Measurements from ENCODE around the gene PDHA2. TPM values are rescaled to one million over a fixed set of nuclear protein-coding genes. Genes with fewer than 3 reads are reported as not detected.

The PDHA2 gene
- total and polyA plus RNA-seq, 2 donors (not counting 1 experiment from before 2014, with no cell fraction given) = not detected

GRCh38 chr4:95798727-95799126 is 41.2 kb upstream of the PDHA2 start:
- Histone ChIP-seq H2AFZ (ENCODE audit: insufficient read depth, low read depth, low read length, poor library complexity, severe bottlenecking) (no peak overlapping the region), H4K20me1 (ENCODE audit: control insufficient read depth, insufficient read depth, low read length, poor library complexity, severe bottlenecking) (no peaks in the 10 kb centered on the region), H3K36me3 (replicated peaks in 1 of 2; ENCODE audit: control extremely low read depth in 1 of 2, control insufficient read depth in 1 of 2, extremely low read depth in 1 of 2, insufficient read depth in 2 of 2, low read length in 1 of 2) (no peaks in the 10 kb centered on the region), H3K4me3 (ENCODE audit: control extremely low read depth in 1 of 5, extremely low read depth in 1 of 5, insufficient read depth in 1 of 5, low read depth in 2 of 5, low read length in 4 of 5) (no peak overlapping the region), H3K27me3 (replicated peaks in 1 of 4; ENCODE audit: control extremely low read depth in 1 of 4, control insufficient read depth in 3 of 4, insufficient read depth in 4 of 4, low read length in 3 of 4) (no peaks in the 10 kb centered on the region), H3K9me3 (ENCODE audit: control extremely low read depth in 1 of 3, control insufficient read depth in 2 of 3, insufficient read depth in 1 of 3, low read length in 2 of 3) (no peaks in the 10 kb centered on the region), H3K4me2 (replicated peaks; ENCODE audit: low read depth, low read length, poor library complexity, severe bottlenecking) (no peak overlapping the region), H3K27ac (ENCODE audit: low read length in 2 of 2) (no peak overlapping the region), H3K9ac (ENCODE audit: low read length) (no peak overlapping the region), H3K79me2 (ENCODE audit: control insufficient read depth, insufficient read depth, low read length) (no peaks in the 10 kb centered on the region), H3K4me1 (ENCODE audit: control insufficient read depth in 2 of 2, insufficient read depth in 2 of 2, low read length in 2 of 2) (no peaks in the 10 kb centered on the region)
- ATAC-seq (ENCODE audit: low read depth) (no peak), DNase-seq (no peak)
- intact Hi-C loops (cut with micrococcal nuclease) = no loop called here
- ChIA-PET POLR2A (no interaction called here), CTCF (no interaction called here)
- no peaks in the 10 kb centered on the region for H3K27me3 Mint-ChIP-seq
- H3K4me3 Mint-ChIP-seq = no peak overlapping the region
- H3K4me1 Mint-ChIP-seq = no peaks in the 10 kb centered on the region
- no CpG with 5 or more reads among the region's 3 CpGs for WGBS (ENCODE audit: insufficient coverage)
- TF ChIP-seq EZH2 (IDR thresholded peaks at IDR 0.05; ENCODE audit: borderline replicate concordance, insufficient read depth, low read depth, low read length, poor library complexity, severe bottlenecking) (no peak), CTCF (IDR thresholded peaks at IDR 0.05) (no peak)
- no peak overlapping the region for H3K27ac Mint-ChIP-seq
- H3K9me3 Mint-ChIP-seq (ENCODE audit: insufficient read depth) = peaks cover 2% of the 10 kb centered on the region

GRCh38 chr4:95821867-95822266 is 18.0 kb upstream of the PDHA2 start:
- Histone ChIP-seq H3K27me3 (replicated peaks in 1 of 4; ENCODE audit: control extremely low read depth in 1 of 4, control insufficient read depth in 3 of 4, insufficient read depth in 4 of 4, low read length in 3 of 4) (no peaks in the 10 kb centered on the region), H3K79me2 (ENCODE audit: control insufficient read depth, insufficient read depth, low read length) (no peaks in the 10 kb centered on the region), H3K9me3 (ENCODE audit: control extremely low read depth in 1 of 3, control insufficient read depth in 2 of 3, insufficient read depth in 1 of 3, low read length in 2 of 3) (no peaks in the 10 kb centered on the region), H4K20me1 (ENCODE audit: control insufficient read depth, insufficient read depth, low read length, poor library complexity, severe bottlenecking) (no peaks in the 10 kb centered on the region), H3K4me3 (ENCODE audit: control extremely low read depth in 1 of 5, extremely low read depth in 1 of 5, insufficient read depth in 1 of 5, low read depth in 2 of 5, low read length in 4 of 5) (no peak overlapping the region), H3K4me1 (ENCODE audit: control insufficient read depth in 2 of 2, insufficient read depth in 2 of 2, low read length in 2 of 2) (no peaks in the 10 kb centered on the region), H3K36me3 (replicated peaks in 1 of 2; ENCODE audit: control extremely low read depth in 1 of 2, control insufficient read depth in 1 of 2, extremely low read depth in 1 of 2, insufficient read depth in 2 of 2, low read length in 1 of 2) (no peaks in the 10 kb centered on the region), H2AFZ (ENCODE audit: insufficient read depth, low read depth, low read length, poor library complexity, severe bottlenecking) (no peak overlapping the region), H3K9ac (ENCODE audit: low read length) (no peak overlapping the region), H3K27ac (ENCODE audit: low read length in 2 of 2) (no peak overlapping the region), H3K4me2 (replicated peaks; ENCODE audit: low read depth, low read length, poor library complexity, severe bottlenecking) (no peak overlapping the region)
- no peak for TF ChIP-seq EZH2 (IDR thresholded peaks at IDR 0.05; ENCODE audit: borderline replicate concordance, insufficient read depth, low read depth, low read length, poor library complexity, severe bottlenecking)
- TF ChIP-seq CTCF (IDR thresholded peaks at IDR 0.05) = no peak
- Mint-ChIP-seq H3K27me3 (no peaks in the 10 kb centered on the region), H3K9me3 (ENCODE audit: insufficient read depth) (no peaks in the 10 kb centered on the region), H3K4me1 (no peaks in the 10 kb centered on the region), H3K27ac (no peak overlapping the region), H3K4me3 (no peak overlapping the region)
- ChIA-PET POLR2A (no interaction called here), CTCF (no interaction called here)
- WGBS (ENCODE audit: insufficient coverage) = no CpG with 5 or more reads among the region's 3 CpGs
- intact Hi-C loops (cut with micrococcal nuclease) = no loop called here
- ATAC-seq (ENCODE audit: low read depth) = no peak
- no peak for DNase-seq
